Jurkat, Clone E6-1 (cell line): ENCODE data around the gene ZC3H15.
"Not testable (repeated sequence)": the region's sequence is repeated elsewhere in the genome, so short reads cannot be mapped to it uniquely, and the experiment has no call there.

ENCODE experiments used
- DNase-seq: peaks from one replicate; pipeline ENCODE4 v3.0.0-alpha.2; 2011; ENCODE audit warnings: low read depth, low spot score
- H3K4me3 ChIP-seq: 2 replicates; pipeline ENCODE4 v1.5.1; 2011; ENCODE audit warnings: mild to moderate bottlenecking, low read length, control low read depth, moderate library complexity

The ZC3H15 gene

DNA sequence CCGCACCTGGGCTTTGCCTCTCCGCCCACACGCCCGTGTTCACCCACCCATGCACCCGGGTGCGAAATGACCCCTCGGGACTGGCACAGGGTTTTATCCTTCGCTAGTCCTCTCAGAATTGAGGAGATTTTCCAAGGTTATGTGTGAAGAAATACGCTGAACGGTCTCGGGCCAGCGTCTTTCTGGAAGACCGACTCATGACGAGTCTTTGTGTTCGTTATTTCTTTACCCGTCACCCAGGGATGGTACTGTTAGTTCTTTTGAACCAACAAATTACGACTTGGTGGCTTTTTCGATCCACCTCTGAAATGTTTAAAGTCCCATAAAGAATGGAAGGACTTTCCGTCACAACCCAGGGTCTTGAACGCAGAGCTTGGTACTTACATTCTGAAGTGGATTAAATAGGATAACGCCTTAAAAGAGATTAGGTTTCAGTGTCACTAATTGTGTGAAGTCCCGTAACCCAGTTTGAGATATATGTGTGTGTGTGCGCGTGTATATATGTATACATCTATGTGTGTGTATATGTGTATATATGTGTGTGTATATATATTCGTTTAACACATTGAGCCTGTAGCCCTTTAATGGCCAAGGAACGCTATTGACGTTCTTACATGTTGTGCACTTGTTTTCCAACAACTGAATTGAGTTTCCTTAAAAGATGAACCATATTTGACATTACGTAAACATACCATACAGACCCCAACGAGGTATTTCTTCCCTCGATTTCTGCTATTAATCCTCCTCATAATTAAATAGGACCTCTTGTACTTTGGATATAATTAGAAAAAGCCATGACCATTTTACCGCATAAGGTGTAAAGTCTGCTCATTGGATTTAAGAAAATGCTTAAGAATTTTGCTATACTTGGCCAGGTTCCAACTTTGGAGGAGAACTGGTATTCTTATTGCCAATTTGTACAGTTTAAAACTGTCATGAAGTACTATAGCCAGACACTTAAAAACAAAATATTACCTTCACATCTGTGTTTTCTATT is 889 bp downstream of the ZC3H15 start:
- H3K4me3 ChIP-seq, result peak overlapping the region; percentile 85
- peak; percentile 9 for DNase-seq

DNA sequence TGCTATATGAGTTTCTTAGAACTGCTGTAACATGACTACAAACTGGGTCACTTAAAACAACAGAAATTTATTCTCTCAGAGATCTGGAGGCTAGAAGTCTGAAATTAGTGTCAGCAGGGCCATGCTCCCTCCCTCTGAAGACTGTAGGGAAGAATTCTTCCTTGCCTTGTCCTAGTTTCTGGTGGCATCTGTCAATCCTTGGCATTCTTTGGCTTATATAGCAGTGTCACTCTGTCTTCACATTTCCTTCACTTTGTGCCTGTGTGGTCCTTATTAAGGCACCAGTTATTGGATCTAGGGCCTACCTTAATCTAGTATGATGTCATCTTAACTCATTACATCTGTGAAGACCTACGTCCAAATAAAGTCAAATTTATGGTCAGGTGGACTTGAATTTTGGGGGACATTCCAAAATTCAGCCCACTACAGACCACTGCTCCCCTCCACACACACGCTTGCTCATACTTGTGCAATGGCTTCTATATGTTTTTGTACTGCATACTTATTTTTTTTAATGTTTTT is 7.6 kb downstream of the ZC3H15 start:
- DNase-seq, result no peak
- H3K4me3 ChIP-seq, result no peak overlapping the region

- no peak overlapping the region for H3K4me3 ChIP-seq
- no peak for DNase-seq
Measured at GRCh38 chr2:186496401-186496800, 10.3 kb downstream of the ZC3H15 start.

GRCh38 chr2:186497928-186498327 is 11.9 kb downstream of the ZC3H15 start:
- H3K4me3 ChIP-seq, result no peak overlapping the region
- no peak for DNase-seq

GRCh38 chr2:186498834-186499233 is 12.8 kb downstream of the ZC3H15 start:
- no peak for DNase-seq
- no peak overlapping the region for H3K4me3 ChIP-seq

DNA sequence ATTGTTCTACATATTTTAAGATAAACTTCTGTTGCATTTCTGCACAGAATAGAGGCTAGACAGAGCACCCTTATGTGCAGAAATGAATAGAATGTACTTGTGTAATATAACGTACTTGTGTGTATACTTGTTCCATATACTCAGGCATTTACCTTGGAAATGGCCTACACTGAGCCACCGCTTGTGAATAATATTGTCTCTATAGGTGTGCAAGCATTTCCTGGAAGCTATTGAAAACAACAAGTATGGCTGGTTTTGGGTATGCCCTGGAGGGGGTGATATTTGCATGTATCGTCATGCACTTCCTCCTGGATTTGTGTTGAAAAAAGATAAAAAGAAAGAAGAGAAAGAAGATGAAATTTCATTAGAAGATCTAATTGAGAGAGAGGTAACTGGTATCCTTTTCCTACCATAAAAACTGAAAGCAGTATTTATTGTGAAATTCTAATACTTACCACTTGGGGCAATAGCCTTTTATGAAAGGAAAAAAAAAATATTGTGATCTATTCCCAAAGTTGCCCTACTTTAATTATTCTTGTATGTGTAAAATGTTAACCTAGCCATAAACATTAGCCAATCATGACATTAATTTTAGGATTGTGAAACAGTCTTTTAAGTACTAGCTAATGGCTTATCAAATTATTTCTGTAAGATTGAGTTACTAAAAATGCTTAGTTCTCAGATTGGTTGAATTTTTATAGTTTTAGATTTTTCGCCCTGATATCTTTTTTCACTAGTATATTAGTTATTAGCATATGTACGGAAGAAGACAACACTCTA is 18.0 kb downstream of the ZC3H15 start:
- peak; percentile 16 for DNase-seq

GRCh38 chr2:186508263-186508662 is 22.2 kb downstream of the ZC3H15 start:
- no peak for DNase-seq
- no peak overlapping the region for H3K4me3 ChIP-seq

More for the DNA sequence above, 18.0 kb downstream of the ZC3H15 start:
- no peak overlapping the region for H3K4me3 ChIP-seq

DNA sequence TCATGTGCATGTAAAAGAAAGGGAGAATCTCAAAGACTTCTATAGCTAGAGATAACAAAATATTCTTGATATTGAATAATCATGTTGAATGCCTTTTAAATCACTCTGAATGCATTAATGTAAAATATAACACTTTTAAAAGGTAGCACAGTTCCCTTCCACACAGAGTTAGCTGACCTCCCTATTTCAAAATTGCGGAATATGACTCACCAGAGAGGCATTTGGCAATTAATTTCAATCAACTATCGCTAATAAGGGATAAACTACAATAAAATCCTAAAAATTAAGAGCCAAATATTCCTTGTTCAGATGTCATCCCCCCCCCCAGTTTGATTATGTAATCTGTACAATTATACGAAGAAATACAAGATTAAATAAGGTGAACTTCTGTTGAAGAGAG is 29.3 kb downstream of the ZC3H15 start:
- no peak for DNase-seq
- no peak overlapping the region for H3K4me3 ChIP-seq

DNA sequence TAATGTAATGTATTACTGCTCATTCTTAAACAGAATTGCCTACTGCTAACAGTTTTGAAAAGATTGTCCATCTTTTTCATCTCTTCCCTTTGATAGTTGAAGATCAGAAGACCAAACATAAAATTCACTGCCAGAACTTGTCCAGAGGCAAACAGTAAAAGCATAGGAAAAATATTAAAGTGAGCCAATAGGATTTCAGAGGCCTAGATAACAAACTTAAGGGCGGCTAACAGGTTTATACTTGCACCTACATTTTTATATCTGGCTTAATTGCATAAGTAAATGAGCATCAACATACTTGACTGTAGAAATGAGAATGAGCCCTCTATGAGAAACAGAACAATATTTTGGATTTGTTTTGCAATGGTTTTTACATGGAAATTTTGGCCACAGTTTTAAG is 30.3 kb downstream of the ZC3H15 start:
- no peak for DNase-seq

GRCh38 chr2:186517090-186517489 is 31.0 kb downstream of the ZC3H15 start:
- DNase-seq, result no peak
- no peak overlapping the region for H3K4me3 ChIP-seq

More for the DNA sequence above, 30.3 kb downstream of the ZC3H15 start:
- H3K4me3 ChIP-seq, result no peak overlapping the region

DNA sequence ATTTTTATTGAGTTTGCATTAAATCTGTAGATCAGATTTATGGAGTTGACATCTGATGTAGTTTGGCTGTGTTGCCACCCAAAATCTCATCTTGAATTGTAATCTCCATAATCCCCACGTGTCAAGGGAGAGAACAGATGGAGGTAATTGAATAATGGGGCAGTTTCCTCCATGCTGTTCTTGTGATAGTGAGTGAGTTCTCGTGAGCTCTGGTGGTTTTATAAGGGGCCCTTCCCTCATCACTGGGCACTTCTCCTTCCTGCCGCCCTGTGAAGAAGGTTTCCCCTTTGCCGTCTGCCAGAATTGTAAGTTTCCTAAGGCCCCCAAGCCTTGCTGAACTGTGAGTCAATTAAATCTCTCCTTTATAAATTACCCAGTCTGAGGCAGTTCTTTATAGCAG is 32.2 kb downstream of the ZC3H15 start:
- DNase-seq, result no peak
- H3K4me3 ChIP-seq, result no peak overlapping the region

DNA sequence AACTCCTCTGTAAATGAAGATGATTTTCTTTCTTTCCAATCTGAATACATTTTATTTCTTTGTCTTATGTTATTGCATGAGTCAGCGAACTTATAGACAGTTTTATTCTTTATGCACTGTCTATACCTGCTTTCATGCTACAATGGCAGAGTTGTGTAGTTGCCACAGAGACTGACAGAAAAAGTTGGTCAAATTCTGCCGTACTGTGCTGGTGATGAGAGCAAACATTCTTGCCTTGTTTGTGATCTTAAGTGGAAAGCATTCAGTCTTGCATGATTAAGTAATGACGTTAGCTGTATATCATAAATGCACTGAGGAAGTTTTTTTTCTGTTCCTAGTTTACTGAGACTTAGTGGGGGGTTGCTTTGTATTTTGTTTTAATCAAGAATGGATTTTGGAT is 32.9 kb downstream of the ZC3H15 start:
- DNase-seq, result no peak
- no peak overlapping the region for H3K4me3 ChIP-seq

- H3K4me3 ChIP-seq, DNase-seq: not testable (repeated sequence)
Measured at GRCh38 chr2:186521570-186522153, 35.6 kb downstream of the ZC3H15 start.

DNA sequence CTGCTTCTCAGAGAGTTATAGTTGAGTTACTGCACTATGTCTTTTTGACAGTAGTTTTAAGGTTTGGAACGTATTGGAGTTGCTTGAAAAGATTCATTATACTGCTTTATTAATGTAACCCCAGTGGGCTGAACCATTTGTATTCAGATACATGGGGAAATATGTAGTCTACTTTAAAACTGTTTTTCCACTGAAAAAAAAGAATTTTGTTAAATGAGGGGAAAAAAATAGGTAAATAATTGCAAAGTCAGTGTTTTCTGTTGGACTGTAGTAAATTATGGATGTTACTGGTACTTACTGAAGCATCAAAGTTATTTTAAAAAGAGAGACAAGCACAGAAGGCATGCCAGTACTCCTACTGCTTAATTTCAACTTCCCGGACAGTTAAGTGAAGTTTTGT is 36.4 kb downstream of the ZC3H15 start:
- no peak for DNase-seq

DNA sequence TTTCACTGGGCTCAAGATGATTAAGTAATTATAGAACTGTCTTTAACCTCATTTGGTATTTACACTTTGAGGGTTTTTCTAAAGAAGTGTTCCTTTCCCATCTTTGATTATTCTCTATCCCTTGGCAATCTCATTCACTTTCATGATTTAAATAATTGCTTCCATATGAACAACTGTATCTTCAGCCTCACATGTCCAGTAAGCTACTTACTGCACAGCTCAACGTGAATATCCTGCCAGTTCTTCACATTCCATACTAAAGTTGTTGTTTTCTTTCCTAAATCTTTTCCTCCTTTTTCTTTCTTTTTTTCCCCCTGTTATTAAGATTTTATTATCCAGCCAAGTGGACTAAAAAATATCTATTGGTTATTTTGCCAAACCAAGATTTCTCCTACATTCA is 37.7 kb downstream of the ZC3H15 start:
- no peak overlapping the region for H3K4me3 ChIP-seq
- no peak for DNase-seq

More for the DNA sequence above, 36.4 kb downstream of the ZC3H15 start:
- no peak overlapping the region for H3K4me3 ChIP-seq

- H3K4me3 ChIP-seq, result no peak overlapping the region
- no peak for DNase-seq
Measured at GRCh38 chr2:186526281-186526680, 40.2 kb downstream of the ZC3H15 start.

- no peak for DNase-seq
- H3K4me3 ChIP-seq, result no peak overlapping the region
Measured at GRCh38 chr2:186530314-186530713, 44.3 kb downstream of the ZC3H15 start.

DNA sequence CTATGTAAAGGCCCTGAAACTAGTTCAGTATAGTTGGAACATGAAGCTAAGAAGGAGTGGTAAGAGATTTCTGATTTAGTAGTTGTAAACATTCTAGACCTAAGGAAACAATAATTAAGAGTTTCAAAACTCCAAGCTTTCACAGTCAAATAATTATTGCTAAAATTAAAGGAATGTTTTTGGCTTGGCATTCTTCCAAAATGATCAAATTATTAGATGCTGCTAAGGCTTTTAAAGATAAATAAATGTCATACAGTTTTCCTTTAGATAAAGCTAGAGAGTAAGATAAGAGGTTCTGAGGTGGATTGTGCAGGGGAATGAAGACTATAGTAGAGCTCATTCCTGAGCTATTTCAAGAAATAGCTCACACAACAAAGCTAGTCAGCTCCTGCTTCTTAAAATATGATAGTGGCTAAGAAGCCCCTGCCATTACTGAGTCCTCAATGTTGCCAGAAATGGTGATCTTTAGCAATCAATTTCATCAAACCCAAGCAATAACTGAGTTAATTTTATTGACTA is 45.3 kb downstream of the ZC3H15 start:
- no peak for DNase-seq
- H3K4me3 ChIP-seq, result no peak overlapping the region

DNA sequence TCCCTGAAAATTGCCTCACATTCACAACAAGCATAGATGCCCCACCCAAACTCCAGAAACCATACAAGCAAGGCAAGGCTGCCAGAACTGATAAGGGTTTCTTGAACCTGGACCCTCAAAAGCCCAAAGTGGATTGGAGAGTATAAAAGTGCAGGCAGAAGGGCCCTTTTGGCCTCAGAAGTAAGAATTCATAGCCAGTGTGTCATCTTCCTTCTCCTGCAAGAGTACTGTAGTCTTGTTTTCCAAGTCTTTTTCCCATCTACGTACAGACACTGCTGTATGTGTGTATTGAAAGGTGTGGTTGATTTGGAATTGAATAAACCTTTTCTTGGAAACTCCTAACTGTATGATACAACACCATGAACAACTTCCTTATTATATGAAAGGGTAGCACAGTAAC is 46.8 kb downstream of the ZC3H15 start:
- no peak for DNase-seq
- no peak overlapping the region for H3K4me3 ChIP-seq
